ENCODE measurements around the gene SH3BP4.

DNA sequence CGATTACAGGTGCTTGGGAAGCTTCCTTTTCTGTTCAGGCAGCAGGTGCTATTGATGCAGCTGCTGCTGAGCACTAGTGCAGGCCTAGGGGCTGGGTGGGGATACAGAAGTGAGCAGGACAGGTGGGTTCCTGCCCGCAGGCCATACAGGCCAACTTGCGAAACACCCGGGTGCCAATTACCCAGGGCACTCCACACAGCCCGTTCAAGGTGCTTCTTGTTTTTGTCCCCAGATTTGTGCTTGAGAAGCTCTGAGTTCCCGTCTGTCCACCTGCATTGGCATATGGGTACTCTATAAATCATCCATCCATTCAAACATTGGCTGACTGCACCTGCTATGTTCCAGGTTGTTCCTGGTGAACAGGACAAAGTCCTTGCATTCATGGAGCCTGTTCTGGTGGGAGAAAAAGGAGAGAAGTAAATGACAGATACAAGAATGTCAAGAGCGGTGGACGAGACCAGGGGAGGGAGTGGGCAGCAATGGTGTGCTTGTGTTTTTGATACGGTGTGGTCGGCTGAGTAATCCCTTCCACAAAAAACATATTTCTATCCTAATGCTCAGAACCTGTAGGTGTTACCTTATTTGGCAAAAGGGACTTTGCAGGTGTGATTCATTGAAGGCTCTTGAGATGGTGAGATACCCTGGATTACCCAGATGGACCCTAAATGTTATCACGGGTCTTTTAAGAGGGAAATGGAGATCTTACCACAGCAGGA is 31.4 kb downstream of the SH3BP4 start:
- TF ChIP-seq POLR2A (IDR thresholded peaks at IDR 0.05; ENCODE audit: low read length) (no peak), GATA1 (IDR thresholded peaks at IDR 0.05; ENCODE audit: low read depth, low read length) (no peak)

Measured in erythroblast (primary cell).